ENCODE results near the gene PTPRG. TPM values are rescaled to one million over a fixed set of nuclear protein-coding genes. Genes with fewer than 3 reads are reported as not detected.
"Not testable (repeated sequence)": the region's sequence is repeated elsewhere in the genome, so short reads cannot be mapped to it uniquely, and the experiment has no call there.

PTPRG gene
- total RNA-seq, 1 donor, result 41.0 TPM

DNA sequence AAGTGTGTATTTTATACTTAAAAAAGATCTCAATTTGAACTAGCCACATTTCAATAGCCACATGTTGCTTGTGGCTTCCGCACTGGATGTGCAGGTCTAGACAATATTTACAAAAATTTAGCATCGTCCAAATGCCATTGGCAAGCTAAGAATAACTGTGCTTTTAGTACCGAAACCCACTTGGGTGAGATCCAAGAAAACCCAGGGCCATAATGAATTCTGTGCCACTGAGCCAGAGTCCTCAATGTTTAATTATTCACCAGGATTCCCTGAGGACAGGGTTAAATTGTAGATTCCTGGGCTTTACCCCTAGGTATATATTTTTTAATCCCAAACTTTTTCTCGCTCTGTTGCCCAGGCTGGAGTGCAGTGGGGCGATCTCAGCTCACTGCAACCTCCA, 22.9 kb upstream of the PTPRG start:
- H3K4me3 ChIP-seq (ENCODE audit: low read depth, low read length), result no peak overlapping the region
- TF ChIP-seq, protein P1, sequence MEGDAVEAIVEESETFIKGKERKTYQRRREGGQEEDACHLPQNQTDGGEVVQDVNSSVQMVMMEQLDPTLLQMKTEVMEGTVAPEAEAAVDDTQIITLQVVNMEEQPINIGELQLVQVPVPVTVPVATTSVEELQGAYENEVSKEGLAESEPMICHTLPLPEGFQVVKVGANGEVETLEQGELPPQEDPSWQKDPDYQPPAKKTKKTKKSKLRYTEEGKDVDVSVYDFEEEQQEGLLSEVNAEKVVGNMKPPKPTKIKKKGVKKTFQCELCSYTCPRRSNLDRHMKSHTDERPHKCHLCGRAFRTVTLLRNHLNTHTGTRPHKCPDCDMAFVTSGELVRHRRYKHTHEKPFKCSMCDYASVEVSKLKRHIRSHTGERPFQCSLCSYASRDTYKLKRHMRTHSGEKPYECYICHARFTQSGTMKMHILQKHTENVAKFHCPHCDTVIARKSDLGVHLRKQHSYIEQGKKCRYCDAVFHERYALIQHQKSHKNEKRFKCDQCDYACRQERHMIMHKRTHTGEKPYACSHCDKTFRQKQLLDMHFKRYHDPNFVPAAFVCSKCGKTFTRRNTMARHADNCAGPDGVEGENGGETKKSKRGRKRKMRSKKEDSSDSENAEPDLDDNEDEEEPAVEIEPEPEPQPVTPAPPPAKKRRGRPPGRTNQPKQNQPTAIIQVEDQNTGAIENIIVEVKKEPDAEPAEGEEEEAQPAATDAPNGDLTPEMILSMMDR (IDR thresholded peaks at IDR 0.05; ENCODE audit: insufficient read depth, low read depth, low read length), result no peak
- DNase-seq (ENCODE audit: low read depth), result no peak

- no peak for DNase-seq (ENCODE audit: low read depth)
Measured at GRCh38 chr3:61541694-61542093, 19.7 kb upstream of the PTPRG start.

GRCh38 chr3:61545716-61546115, 15.7 kb upstream of the PTPRG start:
- TF ChIP-seq, protein P1 (IDR thresholded peaks at IDR 0.05; ENCODE audit: insufficient read depth, low read depth, low read length), result no peak
- no peak overlapping the region for H3K4me3 ChIP-seq (ENCODE audit: low read depth, low read length)
- no peak for DNase-seq (ENCODE audit: low read depth)

More at GRCh38 chr3:61541694-61542093, 19.7 kb upstream of the PTPRG start:
- TF ChIP-seq, protein P1 (IDR thresholded peaks at IDR 0.05; ENCODE audit: insufficient read depth, low read depth, low read length), result no peak
- no peak overlapping the region for H3K4me3 ChIP-seq (ENCODE audit: low read depth, low read length)

DNA sequence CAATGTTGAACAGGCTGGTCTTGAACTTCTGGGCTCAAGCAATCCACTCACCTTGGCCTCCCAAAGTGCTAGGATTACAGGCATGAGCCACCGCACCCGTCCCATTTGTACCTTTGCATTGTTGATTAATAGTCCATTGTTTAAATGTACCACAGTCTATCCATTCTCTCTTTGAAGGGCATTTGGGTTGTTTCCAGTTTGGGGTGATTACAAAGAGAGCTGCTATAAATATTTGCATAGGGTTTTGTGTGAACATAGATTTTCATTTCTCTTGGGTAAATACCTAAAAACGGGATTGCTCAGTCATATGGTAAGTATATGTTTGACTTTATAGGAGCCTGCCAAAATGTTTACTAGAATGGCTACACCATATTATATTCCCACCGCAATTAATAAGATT, 13.7 kb upstream of the PTPRG start:
- DNase-seq (ENCODE audit: low read depth), result no peak
- TF ChIP-seq, protein P1 (IDR thresholded peaks at IDR 0.05; ENCODE audit: insufficient read depth, low read depth, low read length), result no peak
- H3K4me3 ChIP-seq (ENCODE audit: low read depth, low read length), result no peak overlapping the region

DNA sequence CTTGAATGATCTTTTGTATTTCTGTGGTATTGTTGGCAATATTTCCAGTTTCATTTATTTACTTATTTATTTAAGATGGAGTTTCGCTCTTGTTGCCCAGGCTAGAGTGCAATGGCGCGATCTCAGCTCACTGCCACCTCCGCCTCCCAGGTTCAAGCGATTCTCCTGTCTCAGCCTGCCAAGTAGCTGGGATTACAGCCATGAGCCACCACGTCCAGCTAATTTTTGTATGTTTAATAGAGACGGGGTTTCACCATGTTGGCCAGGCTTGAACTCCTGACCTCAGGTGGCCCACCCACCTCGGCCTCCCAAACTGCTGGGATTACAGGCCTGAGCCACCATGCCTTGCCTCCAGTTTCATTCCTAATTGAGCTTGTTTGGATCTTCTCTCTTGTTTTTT, 8.7 kb upstream of the PTPRG start:
- DNase-seq (ENCODE audit: low read depth), result not testable (repeated sequence)

GRCh38 chr3:61559136-61559731, 2.1 kb upstream of the PTPRG start:
- no peak overlapping the region for H3K4me3 ChIP-seq (ENCODE audit: low read depth, low read length)
- no peak for DNase-seq (ENCODE audit: low read depth)
- TF ChIP-seq, protein P1 (IDR thresholded peaks at IDR 0.05; ENCODE audit: insufficient read depth, low read depth, low read length), result peak; percentile 37

More for the DNA sequence above, 8.7 kb upstream of the PTPRG start:
- not testable (repeated sequence) for H3K4me3 ChIP-seq (ENCODE audit: low read depth, low read length)

- peak overlapping the region; percentile 81 for H3K4me3 ChIP-seq (ENCODE audit: low read depth, low read length)
- TF ChIP-seq, protein P1 (IDR thresholded peaks at IDR 0.05; ENCODE audit: insufficient read depth, low read depth, low read length), result peak; percentile 10
- DNase-seq (ENCODE audit: low read depth), result peak; percentile 82
Measured at GRCh38 chr3:61560517-61561373, 626 bp upstream of the PTPRG start.
